MG63 (cell line): Measurements from ENCODE around the gene FHIT. TPM values are rescaled to one million over a fixed set of nuclear protein-coding genes. Genes with fewer than 3 reads are reported as not detected.
"Not testable (repeated sequence)": the region's sequence is repeated elsewhere in the genome, so short reads cannot be mapped to it uniquely, and the experiment has no call there.

Experiments
- DNase-seq: peaks from one replicate; pipeline ENCODE4 v3.0.0-alpha.2; 2020
- H3K27me3 ChIP-seq: fragments of 250-450 bp; sonication (Bioruptor Pico); 2 replicates; pipeline ENCODE4 v1.5.1; 2020; ENCODE audit warnings: mild to moderate bottlenecking, moderate library complexity
- H3K36me3 ChIP-seq: fragments of 250-450 bp; sonication (Bioruptor Pico); 2 replicates; pipeline ENCODE4 v1.5.1; 2020; ENCODE audit warnings: mild to moderate bottlenecking, moderate library complexity
- H3K4me3 ChIP-seq: fragments of 250-450 bp; sonication (Bioruptor Pico); 2 replicates; pipeline ENCODE4 v1.5.1; 2020; ENCODE audit warnings: mild to moderate bottlenecking, moderate library complexity
- H3K9me3 ChIP-seq: fragments of 250-450 bp; sonication (Bioruptor Pico); 2 replicates; pipeline ENCODE4 v1.5.1; 2020; ENCODE audit warnings: mild to moderate bottlenecking, moderate library complexity
- total RNA-seq: library from RNA; depleted of rRNA; stranded (reverse); fragments of >200 nt; shearing (Covaris generic); gene quantifications from 2 replicates; pipeline ENCODE4 v1.2.3, GENCODE V29; 2014; ENCODE audit warnings: low replicate concordance

FHIT gene
- total RNA-seq, 1 experiment from 2014 or later = 1.7 TPM

- Histone ChIP-seq H3K36me3 (no peaks in the 10 kb centered on the region), H3K27me3 (no peaks in the 10 kb centered on the region), H3K4me3 (no peak overlapping the region), H3K9me3 (no peaks in the 10 kb centered on the region)
- DNase-seq = no peak
Measured at GRCh38 chr3:60916546-60916945, 334.7 kb downstream of the FHIT start.

- Histone ChIP-seq H3K27me3 (no peaks in the 10 kb centered on the region), H3K9me3 (no peaks in the 10 kb centered on the region), H3K36me3 (no peaks in the 10 kb centered on the region), H3K4me3 (no peak overlapping the region)
- DNase-seq = no peak
Measured at GRCh38 chr3:60913474-60913873, 337.8 kb downstream of the FHIT start.

- DNase-seq = no peak
- Histone ChIP-seq H3K36me3 (no peaks in the 10 kb centered on the region), H3K9me3 (no peaks in the 10 kb centered on the region)
Measured at GRCh38 chr3:60912876-60913275, 338.4 kb downstream of the FHIT start.

GRCh38 chr3:60912142-60912541, 339.1 kb downstream of the FHIT start:
- H3K4me3 ChIP-seq = no peak overlapping the region
- H3K27me3 ChIP-seq = no peaks in the 10 kb centered on the region
- no peak for DNase-seq
- no peaks in the 10 kb centered on the region for H3K9me3 ChIP-seq
- H3K36me3 ChIP-seq = no peaks in the 10 kb centered on the region

More at GRCh38 chr3:60912876-60913275, 338.4 kb downstream of the FHIT start:
- Histone ChIP-seq H3K27me3 (no peaks in the 10 kb centered on the region), H3K4me3 (no peak overlapping the region)

- Histone ChIP-seq H3K9me3 (no peaks in the 10 kb centered on the region), H3K27me3 (no peaks in the 10 kb centered on the region), H3K36me3 (no peaks in the 10 kb centered on the region), H3K4me3 (no peak overlapping the region)
- no peak for DNase-seq
Measured at GRCh38 chr3:60909526-60909925, 341.7 kb downstream of the FHIT start.

- Histone ChIP-seq H3K9me3 (no peaks in the 10 kb centered on the region), H3K27me3 (no peaks in the 10 kb centered on the region), H3K36me3 (no peaks in the 10 kb centered on the region), H3K4me3 (no peak overlapping the region)
- DNase-seq = no peak
Measured at GRCh38 chr3:60906283-60906682, 345.0 kb downstream of the FHIT start.

- no peak for DNase-seq
- Histone ChIP-seq H3K27me3 (no peaks in the 10 kb centered on the region), H3K4me3 (no peak overlapping the region), H3K36me3 (no peaks in the 10 kb centered on the region), H3K9me3 (no peaks in the 10 kb centered on the region)
Measured at GRCh38 chr3:60898321-60898720, 352.9 kb downstream of the FHIT start.

- Histone ChIP-seq H3K9me3 (no peaks in the 10 kb centered on the region), H3K36me3 (no peaks in the 10 kb centered on the region), H3K4me3 (no peak overlapping the region), H3K27me3 (no peaks in the 10 kb centered on the region)
- DNase-seq = no peak
Measured at GRCh38 chr3:60893946-60894345, 357.3 kb downstream of the FHIT start.

- no peak overlapping the region for H3K4me3 ChIP-seq
- no peaks in the 10 kb centered on the region for H3K27me3 ChIP-seq
- no peak for DNase-seq
- H3K36me3 ChIP-seq = no peaks in the 10 kb centered on the region
- H3K9me3 ChIP-seq = no peaks in the 10 kb centered on the region
Measured at GRCh38 chr3:60890226-60890625, 361.0 kb downstream of the FHIT start.

GRCh38 chr3:60888952-60889351, 362.3 kb downstream of the FHIT start:
- H3K9me3 ChIP-seq, H3K27me3 ChIP-seq, DNase-seq, H3K36me3 ChIP-seq, H3K4me3 ChIP-seq: not testable (repeated sequence)

- H3K27me3 ChIP-seq = no peaks in the 10 kb centered on the region
- no peak overlapping the region for H3K4me3 ChIP-seq
- DNase-seq = no peak
- no peaks in the 10 kb centered on the region for H3K36me3 ChIP-seq
- H3K9me3 ChIP-seq = no peaks in the 10 kb centered on the region
Measured at GRCh38 chr3:60887574-60887973, 363.7 kb downstream of the FHIT start.

- H3K4me3 ChIP-seq = no peak overlapping the region
- no peaks in the 10 kb centered on the region for H3K27me3 ChIP-seq
- no peaks in the 10 kb centered on the region for H3K9me3 ChIP-seq
- DNase-seq = no peak
- H3K36me3 ChIP-seq = no peaks in the 10 kb centered on the region
Measured at GRCh38 chr3:60886518-60886917, 364.7 kb downstream of the FHIT start.

GRCh38 chr3:60884005-60884404, 367.2 kb downstream of the FHIT start:
- DNase-seq = no peak
- Histone ChIP-seq H3K36me3 (no peaks in the 10 kb centered on the region), H3K9me3 (no peaks in the 10 kb centered on the region), H3K4me3 (no peak overlapping the region), H3K27me3 (no peaks in the 10 kb centered on the region)

GRCh38 chr3:60877188-60877587, 374.1 kb downstream of the FHIT start:
- no peaks in the 10 kb centered on the region for H3K36me3 ChIP-seq
- DNase-seq = no peak
- no peak overlapping the region for H3K4me3 ChIP-seq
- no peaks in the 10 kb centered on the region for H3K9me3 ChIP-seq
- no peaks in the 10 kb centered on the region for H3K27me3 ChIP-seq

- Histone ChIP-seq H3K4me3 (no peak overlapping the region), H3K36me3 (no peaks in the 10 kb centered on the region), H3K9me3 (no peaks in the 10 kb centered on the region), H3K27me3 (no peaks in the 10 kb centered on the region)
- no peak for DNase-seq
Measured at GRCh38 chr3:60870396-60870795, 380.9 kb downstream of the FHIT start.

- Histone ChIP-seq H3K9me3 (no peaks in the 10 kb centered on the region), H3K27me3 (no peaks in the 10 kb centered on the region), H3K4me3 (no peak overlapping the region), H3K36me3 (no peaks in the 10 kb centered on the region)
- DNase-seq = no peak
Measured at GRCh38 chr3:60867200-60867599, 384.1 kb downstream of the FHIT start.

- H3K9me3 ChIP-seq = no peaks in the 10 kb centered on the region
- no peak overlapping the region for H3K4me3 ChIP-seq
- H3K27me3 ChIP-seq = no peaks in the 10 kb centered on the region
- H3K36me3 ChIP-seq = no peaks in the 10 kb centered on the region
- DNase-seq = no peak
Measured at GRCh38 chr3:60856257-60857046, 394.8 kb downstream of the FHIT start.

GRCh38 chr3:60855250-60855649, 396.0 kb downstream of the FHIT start:
- no peak for DNase-seq
- Histone ChIP-seq H3K27me3 (no peaks in the 10 kb centered on the region), H3K36me3 (no peaks in the 10 kb centered on the region), H3K9me3 (no peaks in the 10 kb centered on the region), H3K4me3 (no peak overlapping the region)
